GM21447 (cell line): ENCODE results near the gene NMB.
A peak's percentile ranks its signal among the peaks of the same experiment; 100 is the strongest.
"Not testable (repeated sequence)": the region's sequence is repeated elsewhere in the genome, so short reads cannot be mapped to it uniquely, and the experiment has no call there.

Experiments
- ATAC-seq: cut with Tn5 transposase; IDR thresholded peaks from one replicate; pipeline ENCODE4 v1.9.1; 2021; ENCODE audit not compliant: unreplicated experiment

NMB gene

GRCh38 chr15:84658080-84658787 is at the start of gene NMB:
TSS of gene NMB (minus strand) at chr15:84658199. CDS start at chr15:84658152, 47 bp downstream.
- peak; percentile 48 for ATAC-seq

GRCh38 chr15:84703808-84704207 is 45.8 kb upstream of the NMB start:
- no peak for ATAC-seq

GRCh38 chr15:84702961-84703482 is 45.0 kb upstream of the NMB start:
- no peak for ATAC-seq

GRCh38 chr15:84699538-84700191 is 41.7 kb upstream of the NMB start:
- ATAC-seq: no peak

GRCh38 chr15:84697236-84697990 is 39.4 kb upstream of the NMB start:
- no peak for ATAC-seq

- ATAC-seq: no peak
These were observed 38.8 kb upstream of the NMB start for GRCh38 chr15:84696757-84697156.

- ATAC-seq: no peak
These were observed 32.3 kb upstream of the NMB start for GRCh38 chr15:84690342-84690741.

GRCh38 chr15:84689858-84690257 is 31.9 kb upstream of the NMB start:
- ATAC-seq: no peak

- not testable (repeated sequence) for ATAC-seq
These were observed 28.4 kb upstream of the NMB start for GRCh38 chr15:84686446-84686845.

- ATAC-seq: no peak
These were observed 27.3 kb upstream of the NMB start for GRCh38 chr15:84685304-84685703.

- no peak for ATAC-seq
These were observed 26.1 kb upstream of the NMB start for GRCh38 chr15:84684092-84684491.

- ATAC-seq: no peak
These were observed 23.8 kb upstream of the NMB start for GRCh38 chr15:84681831-84682230.

- ATAC-seq: no peak
These were observed 13.2 kb upstream of the NMB start for GRCh38 chr15:84671211-84671610.

- no peak for ATAC-seq
These were observed 11.7 kb upstream of the NMB start for GRCh38 chr15:84669726-84670125.

GRCh38 chr15:84668221-84668982 is 10.4 kb upstream of the NMB start:
- no peak for ATAC-seq

GRCh38 chr15:84666373-84666772 is 8.4 kb upstream of the NMB start:
- ATAC-seq: no peak

GRCh38 chr15:84661001-84661400 is 3.0 kb upstream of the NMB start:
- no peak for ATAC-seq

- ATAC-seq: no peak
These were observed 2.1 kb upstream of the NMB start for GRCh38 chr15:84659904-84660781.

GRCh38 chr15:84658788-84659411 is 901 bp upstream of the NMB start:
- ATAC-seq: no peak

- no peak for ATAC-seq
These were observed 285 bp downstream of the NMB start for GRCh38 chr15:84657748-84658079.
